B cell (primary cell): ENCODE measurements around the gene KIF3A. TPM values are rescaled to one million over a fixed set of nuclear protein-coding genes. Genes with fewer than 3 reads are reported as not detected.

ENCODE experiments used
- ATAC-seq: fragments of 200-7000 bp; cut with Tn5 transposase; one replicate; pipeline ENCODE4 v1.10.0; 2021; ENCODE audit warnings: low read depth, mild to moderate bottlenecking, moderate number of reproducible peaks, moderate library complexity
- CTCF ChIA-PET: fragments of 350-600 bp; sonication (Branson Sonifier 250); formaldehyde crosslinking; loops from one replicate; lab custom pipeline; 2021; ENCODE audit warnings: antibody characterized with exemption, inconsistent platforms; lab: Charles Lee
- POLR2A ChIA-PET: fragments of 350-600 bp; sonication (Branson Sonifier 250); formaldehyde crosslinking; loops from one replicate; lab custom pipeline; 2021; ENCODE audit warnings: antibody characterized with exemption; lab: Charles Lee
- DNase-seq: peaks from one replicate; pipeline ENCODE4 v3.0.0; 2013
- H2AFZ ChIP-seq: 2 replicates; pipeline ENCODE4 v1.6.1; 2012; ENCODE audit warnings: mild to moderate bottlenecking, low read depth, low read length; ENCODE audit not compliant: insufficient read depth, poor library complexity, severe bottlenecking
- H3K27ac ChIP-seq, 2 donors: 1 replicate in 1 of 2; 2 replicates in 1 of 2; pipeline ENCODE4 v1.5.1; 2012 to 2013; ENCODE audit warnings: low read length in 2 of 2, mild to moderate bottlenecking in 2 of 2, moderate library complexity in 1 of 2
- H3K27me3 ChIP-seq, 4 experiments: fragments of 200-600 bp in 1 of 4; sonication (generic) in 1 of 4; replicated peaks in 1 of 4; 1 replicate in 2 of 4; 2 replicates in 2 of 4; pipeline versions ENCODE4 v1.6.1 to v1.7.0; 2013 to 2016; ENCODE audit warnings: low read length in 3 of 4, mild to moderate bottlenecking in 2 of 4, mixed read lengths in 1 of 4, moderate library complexity in 1 of 4; ENCODE audit not compliant: insufficient read depth in 4 of 4, control insufficient read depth in 3 of 4; ENCODE audit errors: control extremely low read depth in 1 of 4
- H3K36me3 ChIP-seq, 2 experiments: replicated peaks in 1 of 2; 1 replicate in 1 of 2; 2 replicates in 1 of 2; pipeline versions ENCODE4 v1.6.1 to v1.7.1; 2013; ENCODE audit warnings: low read length in 1 of 2; ENCODE audit not compliant: insufficient read depth in 2 of 2, control insufficient read depth in 1 of 2; ENCODE audit errors: control extremely low read depth in 1 of 2, extremely low read depth in 1 of 2
- H3K4me1 ChIP-seq, 2 donors: fragments of 200-600 bp in 1 of 2; sonication (generic) in 1 of 2; 1 replicate in 1 of 2; 2 replicates in 1 of 2; pipeline versions ENCODE4 v1.5.1 to v1.6.1; 2013 to 2017; ENCODE audit warnings: low read length in 2 of 2; ENCODE audit not compliant: control insufficient read depth in 2 of 2, insufficient read depth in 2 of 2
- H3K4me2 ChIP-seq: replicated peaks from 2 replicates; pipeline ENCODE3; 2012; ENCODE audit warnings: mild to moderate bottlenecking, low read depth, low read length; ENCODE audit not compliant: poor library complexity, severe bottlenecking
- H3K4me3 ChIP-seq, 5 experiments: fragments of 200-600 bp in 1 of 5; sonication (generic) in 1 of 5; 1 replicate in 3 of 5; 2 replicates in 2 of 5; pipeline versions ENCODE4 v1.5.1 to v1.7.0; 2011 to 2016; ENCODE audit warnings: low read length in 4 of 5, mild to moderate bottlenecking in 4 of 5, low read depth in 2 of 5, control low read depth in 1 of 5, moderate library complexity in 1 of 5; ENCODE audit not compliant: insufficient read depth in 1 of 5; ENCODE audit errors: control extremely low read depth in 1 of 5, extremely low read depth in 1 of 5
- H3K79me2 ChIP-seq: fragments of 200-600 bp; sonication (generic); one replicate; pipeline ENCODE4 v1.6.0; 2016; ENCODE audit warnings: low read length; ENCODE audit not compliant: control insufficient read depth, insufficient read depth
- H3K9ac ChIP-seq: fragments of 200-600 bp; sonication (generic); 2 replicates; pipeline ENCODE4 v1.6.1; 2017; ENCODE audit warnings: mild to moderate bottlenecking, low read length, moderate library complexity
- H3K9me3 ChIP-seq, 3 donors: one replicate each; pipeline versions ENCODE4 v1.6.1 to v1.7.1; 2013; ENCODE audit warnings: low read length in 2 of 3; ENCODE audit not compliant: control insufficient read depth in 2 of 3, insufficient read depth in 1 of 3; ENCODE audit errors: control extremely low read depth in 1 of 3
- H4K20me1 ChIP-seq: 2 replicates; pipeline ENCODE4 v1.6.0; 2012; ENCODE audit warnings: mild to moderate bottlenecking, low read length; ENCODE audit not compliant: insufficient read depth, control insufficient read depth, poor library complexity, severe bottlenecking
- H3K27ac Mint-ChIP-seq: one replicate; pipeline ENCODE4 v1.8.0; 2021; ENCODE audit warnings: mixed read lengths
- H3K27me3 Mint-ChIP-seq: one replicate; pipeline ENCODE4 v1.8.0; 2021; ENCODE audit warnings: mixed read lengths
- H3K4me1 Mint-ChIP-seq: one replicate; pipeline ENCODE4 v1.8.0; 2021; ENCODE audit warnings: mixed read lengths
- H3K4me3 Mint-ChIP-seq: one replicate; pipeline ENCODE4 v1.8.0; 2021; ENCODE audit warnings: mixed read lengths
- H3K9me3 Mint-ChIP-seq: one replicate; pipeline ENCODE4 v1.8.0; 2022; ENCODE audit warnings: mixed read lengths; ENCODE audit not compliant: insufficient read depth
- EZH2 ChIP-seq: IDR thresholded peaks from 2 replicates; pipeline ENCODE4 v1.6.1; 2012; ENCODE audit warnings: borderline replicate concordance, low read depth, mild to moderate bottlenecking, moderate library complexity, low read length; ENCODE audit not compliant: insufficient read depth, poor library complexity, severe bottlenecking
- WGBS: methylation state at CpG from one replicate; pipeline ENCODE4 v1.1.5; 2013; ENCODE audit warnings: missing lambda C conversion rate; ENCODE audit not compliant: insufficient coverage; 5-methylcytosine and 5-hydroxymethylcytosine counted together
- intact Hi-C: fragments of 100-400 bp; cut with micrococcal nuclease; formaldehyde crosslinking; loops from one replicate; pipeline ENCODE4 v1.10.0; 2022
- polyA plus RNA-seq: library from polyadenylated mRNA; depleted of rRNA; stranded (reverse); fragments of >200 nt; gene quantifications from 2 replicates; pipeline ENCODE4 v1.2.3, GENCODE V29; 2012
- total RNA-seq, 2 donors: library from RNA; stranded (reverse); fragments of 120-200 nt in 1 of 2; gene quantifications; 1 replicate in 1 of 2; 2 replicates in 1 of 2; pipeline versions ENCODE4 v1.2.3 to v1.2.4, GENCODE V29; 2013 to 2022
- TF ChIP-seq, protein P1 (sequence below): fragments of 200-600 bp; IDR thresholded peaks from one replicate; pipeline ENCODE4 v1.8.0; 2022; ENCODE audit warnings: antibody characterized with exemption, mild to moderate bottlenecking

The KIF3A gene
- total and polyA plus RNA-seq, 2 donors (not counting 1 experiment from before 2014, with no cell fraction given), result 1.3 to 16.0 TPM

DNA sequence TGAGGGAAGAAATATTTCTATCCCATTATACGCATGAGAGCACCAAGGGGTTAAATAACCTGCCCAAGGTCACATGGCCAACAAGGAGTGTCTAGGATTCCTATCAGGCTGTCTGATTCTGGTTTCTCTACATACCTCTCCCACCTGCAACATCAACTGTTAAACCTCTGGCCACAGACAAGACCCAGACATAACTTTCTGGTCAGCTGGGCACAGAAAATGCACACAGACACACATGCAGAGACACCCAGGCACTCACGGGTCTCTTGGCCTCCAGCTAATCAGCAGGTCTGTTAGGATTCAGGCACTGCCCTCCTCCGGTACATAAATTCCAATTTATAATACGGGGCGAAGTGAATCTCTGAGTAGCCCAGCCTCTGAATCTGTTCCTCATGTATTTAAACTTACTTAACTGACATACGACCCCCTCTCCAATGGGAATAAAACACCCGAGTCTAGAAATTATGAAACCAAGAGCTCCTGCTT is 38.2 kb upstream of the KIF3A start:
- Mint-ChIP-seq H3K9me3 (no peaks in the 10 kb centered on the region), H3K4me3 (no peak overlapping the region), H3K27me3 (peaks cover 25% of the 10 kb centered on the region), H3K27ac (no peak overlapping the region), H3K4me1 (peaks cover 8% of the 10 kb centered on the region)
- Histone ChIP-seq H3K9ac (no peak overlapping the region), H3K79me2 (no peaks in the 10 kb centered on the region), H3K4me3 (no peak overlapping the region), H3K27me3 (peaks cover 2 to 39% (median 23%) of the 10 kb centered on the region in 4 experiments), H3K27ac (no peak overlapping the region), H3K36me3 (no peaks in the 10 kb centered on the region), H4K20me1 (no peaks in the 10 kb centered on the region), H3K9me3 (peaks cover 0 to 9% (median 2%) of the 10 kb centered on the region in 3 donors), H3K4me1 (peaks cover 14 to 16% of the 10 kb centered on the region in 2 donors), H3K4me2 (no peak overlapping the region), H2AFZ (no peak overlapping the region)
- intact Hi-C loops, result no loop called here
- 94% methylated on average over 5 of the region's 7 CpGs for WGBS
- POLR2A ChIA-PET, result no interaction called here
- no peak for ATAC-seq
- TF ChIP-seq, protein P1, sequence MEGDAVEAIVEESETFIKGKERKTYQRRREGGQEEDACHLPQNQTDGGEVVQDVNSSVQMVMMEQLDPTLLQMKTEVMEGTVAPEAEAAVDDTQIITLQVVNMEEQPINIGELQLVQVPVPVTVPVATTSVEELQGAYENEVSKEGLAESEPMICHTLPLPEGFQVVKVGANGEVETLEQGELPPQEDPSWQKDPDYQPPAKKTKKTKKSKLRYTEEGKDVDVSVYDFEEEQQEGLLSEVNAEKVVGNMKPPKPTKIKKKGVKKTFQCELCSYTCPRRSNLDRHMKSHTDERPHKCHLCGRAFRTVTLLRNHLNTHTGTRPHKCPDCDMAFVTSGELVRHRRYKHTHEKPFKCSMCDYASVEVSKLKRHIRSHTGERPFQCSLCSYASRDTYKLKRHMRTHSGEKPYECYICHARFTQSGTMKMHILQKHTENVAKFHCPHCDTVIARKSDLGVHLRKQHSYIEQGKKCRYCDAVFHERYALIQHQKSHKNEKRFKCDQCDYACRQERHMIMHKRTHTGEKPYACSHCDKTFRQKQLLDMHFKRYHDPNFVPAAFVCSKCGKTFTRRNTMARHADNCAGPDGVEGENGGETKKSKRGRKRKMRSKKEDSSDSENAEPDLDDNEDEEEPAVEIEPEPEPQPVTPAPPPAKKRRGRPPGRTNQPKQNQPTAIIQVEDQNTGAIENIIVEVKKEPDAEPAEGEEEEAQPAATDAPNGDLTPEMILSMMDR, result no peak
- TF ChIP-seq EZH2, result no peak
- DNase-seq, result no peak
- CTCF ChIA-PET, result interaction anchor here (1.0 kb wide), 1 partner anchor 389 kb away, joined by 3 read pairs; no protein-coding TSS in a partner anchor

DNA sequence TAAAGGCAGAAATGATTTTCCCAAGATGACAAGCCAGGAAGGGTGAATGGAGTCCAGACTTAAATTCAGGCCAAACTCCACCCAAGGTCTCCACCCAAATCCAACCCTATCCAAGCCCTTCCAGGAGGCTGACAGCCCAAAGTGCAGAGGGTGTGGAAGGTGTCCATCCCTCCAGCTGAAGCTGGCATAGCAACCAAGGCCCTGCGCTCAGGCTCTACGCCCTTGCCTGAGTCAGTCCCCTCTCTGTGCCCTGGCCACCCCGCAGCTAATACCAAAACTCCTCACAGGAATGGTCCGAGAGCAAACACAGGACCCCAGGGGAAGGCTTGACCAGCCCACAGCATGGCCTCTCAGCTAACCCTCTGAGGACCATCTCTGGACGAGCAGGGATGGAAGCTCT is 37.5 kb upstream of the KIF3A start:
- peaks cover 8% of the 10 kb centered on the region for H3K4me1 Mint-ChIP-seq
- Histone ChIP-seq H3K36me3 (no peaks in the 10 kb centered on the region), H3K4me1 (peaks cover 14 to 16% of the 10 kb centered on the region in 2 donors), H3K27me3 (peaks cover 2 to 35% (median 19%) of the 10 kb centered on the region in 4 experiments), H3K79me2 (no peaks in the 10 kb centered on the region), H3K4me2 (no peak overlapping the region), H3K4me3 (no peak overlapping the region), H2AFZ (no peak overlapping the region), H4K20me1 (no peaks in the 10 kb centered on the region), H3K9ac (no peak overlapping the region), H3K27ac (no peak overlapping the region), H3K9me3 (peaks cover 0 to 9% (median 2%) of the 10 kb centered on the region in 3 donors)
- H3K9me3 Mint-ChIP-seq, result no peaks in the 10 kb centered on the region
- H3K27ac Mint-ChIP-seq, result no peak overlapping the region
- ChIA-PET POLR2A (no interaction called here), CTCF (interaction anchor here (1.0 kb wide), 1 partner anchor 389 kb away, joined by 3 read pairs; no protein-coding TSS in a partner anchor)
- TF ChIP-seq, protein P1, result no peak
- no peak for TF ChIP-seq EZH2
- no peak overlapping the region for H3K4me3 Mint-ChIP-seq
- intact Hi-C loops, result no loop called here
- DNase-seq (no peak), ATAC-seq (no peak)
- WGBS, result 100% methylated on average over 4 of the region's 5 CpGs
- H3K27me3 Mint-ChIP-seq, result peaks cover 24% of the 10 kb centered on the region
